HG03135 (cell line): ENCODE measurements around the gene HNRNPA3.
"Not testable (repeated sequence)": the region's sequence is repeated elsewhere in the genome, so short reads cannot be mapped to it uniquely, and the experiment has no call there.

Experiments
- ATAC-seq: cut with Tn5 transposase; IDR thresholded peaks from one replicate; pipeline ENCODE4 v1.9.1; 2021; ENCODE audit warnings: mild to moderate bottlenecking, moderate library complexity; ENCODE audit not compliant: unreplicated experiment

Gene HNRNPA3

GRCh38 chr2:177232098-177232704 lies 19.6 kb downstream of the HNRNPA3 start:
- no peak for ATAC-seq

- no peak for ATAC-seq
Measured at GRCh38 chr2:177234267-177234666, 21.7 kb downstream of the HNRNPA3 start.

GRCh38 chr2:177235855-177236437 lies 23.4 kb downstream of the HNRNPA3 start:
- ATAC-seq, result no peak

- no peak for ATAC-seq
Measured at GRCh38 chr2:177237932-177238331, 25.3 kb downstream of the HNRNPA3 start.

GRCh38 chr2:177239053-177239452 lies 26.5 kb downstream of the HNRNPA3 start:
- no peak for ATAC-seq

- ATAC-seq, result peak; percentile 79
Measured at GRCh38 chr2:177239932-177240630, 27.5 kb downstream of the HNRNPA3 start.

GRCh38 chr2:177241711-177242120 lies 29.1 kb downstream of the HNRNPA3 start:
- ATAC-seq, result no peak

- ATAC-seq, result no peak
Measured at GRCh38 chr2:177242121-177242987, 29.8 kb downstream of the HNRNPA3 start.

- ATAC-seq, result no peak
Measured at GRCh38 chr2:177243073-177243472, 30.5 kb downstream of the HNRNPA3 start.

- no peak for ATAC-seq
Measured at GRCh38 chr2:177243476-177243875, 30.9 kb downstream of the HNRNPA3 start.

GRCh38 chr2:177244244-177244771 lies 31.7 kb downstream of the HNRNPA3 start:
- no peak for ATAC-seq

GRCh38 chr2:177245010-177245422 lies 32.4 kb downstream of the HNRNPA3 start:
- no peak for ATAC-seq

- ATAC-seq, result no peak
Measured at GRCh38 chr2:177246000-177246399, 33.4 kb downstream of the HNRNPA3 start.

GRCh38 chr2:177246523-177247030 lies 34.0 kb downstream of the HNRNPA3 start:
- ATAC-seq, result not testable (repeated sequence)

GRCh38 chr2:177247693-177248262 lies 35.2 kb downstream of the HNRNPA3 start:
- ATAC-seq, result no peak

GRCh38 chr2:177249038-177249437 lies 36.4 kb downstream of the HNRNPA3 start:
- no peak for ATAC-seq

GRCh38 chr2:177250461-177250860 lies 37.9 kb downstream of the HNRNPA3 start:
- ATAC-seq, result no peak

GRCh38 chr2:177251165-177251542 lies 38.6 kb downstream of the HNRNPA3 start:
- ATAC-seq, result no peak

- ATAC-seq, result no peak
Measured at GRCh38 chr2:177252808-177253531, 40.4 kb downstream of the HNRNPA3 start.

GRCh38 chr2:177253704-177254103 lies 41.1 kb downstream of the HNRNPA3 start:
- no peak for ATAC-seq
